ENCODE data around the gene ELAVL2.

GRCh38 chr9:23790351-23791260 lies 35.4 kb downstream of the ELAVL2 start:
- no peak for TF ChIP-seq CTCF (IDR thresholded peaks at IDR 0.05; ENCODE audit: insufficient read depth, low read length)
- no peak for TF ChIP-seq REST (IDR thresholded peaks at IDR 0.05; ENCODE audit: insufficient replicate concordance, low read depth)
- no peak for TF ChIP-seq POLR2AphosphoS5 (IDR thresholded peaks at IDR 0.05; ENCODE audit: low read depth)

All from HL-60 (cell line).